Measurements from ENCODE around the gene EDEM3. TPM values are rescaled to one million over a fixed set of nuclear protein-coding genes. Genes with fewer than 3 reads are reported as not detected.
A peak's percentile ranks its signal among the peaks of the same experiment; 100 is the strongest.

The EDEM3 gene
- polyA plus RNA-seq, 1 donor from 2014 or later, result 49.5 TPM

DNA sequence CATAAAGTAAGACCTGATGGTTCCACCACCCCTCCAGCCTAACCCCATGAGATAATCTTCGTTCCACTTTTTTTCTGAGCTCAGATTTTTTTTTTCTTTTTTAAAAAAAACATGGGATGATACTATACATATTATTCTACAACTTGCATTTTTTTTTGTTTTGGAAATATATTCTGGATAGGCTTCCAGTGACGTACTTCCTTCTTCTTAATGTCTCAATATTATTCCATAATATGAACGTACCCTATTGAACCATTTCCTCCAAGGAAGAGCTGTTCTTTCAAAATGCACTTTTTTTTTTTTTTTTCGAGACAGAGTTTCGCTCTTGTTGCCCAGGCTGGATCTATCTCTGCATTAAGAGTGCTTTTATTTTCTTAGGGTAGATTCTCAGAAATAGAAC, 1.5 kb downstream of the EDEM3 start:
- no peak for TF ChIP-seq EP300 (conservative IDR thresholded peaks at IDR 0.05; ENCODE audit: poor library complexity, severe bottlenecking)
- TF ChIP-seq TAF1 (IDR thresholded peaks at IDR 0.05; ENCODE audit: low read depth), result no peak
- no peak for TF ChIP-seq SMC3 (conservative IDR thresholded peaks at IDR 0.05; ENCODE audit: poor library complexity)
- TF ChIP-seq POLR2AphosphoS5 (IDR thresholded peaks at IDR 0.05), result no peak
- TF ChIP-seq EZH2 (IDR thresholded peaks at IDR 0.05; ENCODE audit: borderline replicate concordance, insufficient read depth, low read length, poor library complexity, severe bottlenecking), result no peak
- TF ChIP-seq RAD21 (conservative IDR thresholded peaks at IDR 0.05), result no peak
- no peak for TF ChIP-seq MXI1 (conservative IDR thresholded peaks at IDR 0.05; ENCODE audit: poor library complexity, severe bottlenecking)
- TF ChIP-seq, protein P1, sequence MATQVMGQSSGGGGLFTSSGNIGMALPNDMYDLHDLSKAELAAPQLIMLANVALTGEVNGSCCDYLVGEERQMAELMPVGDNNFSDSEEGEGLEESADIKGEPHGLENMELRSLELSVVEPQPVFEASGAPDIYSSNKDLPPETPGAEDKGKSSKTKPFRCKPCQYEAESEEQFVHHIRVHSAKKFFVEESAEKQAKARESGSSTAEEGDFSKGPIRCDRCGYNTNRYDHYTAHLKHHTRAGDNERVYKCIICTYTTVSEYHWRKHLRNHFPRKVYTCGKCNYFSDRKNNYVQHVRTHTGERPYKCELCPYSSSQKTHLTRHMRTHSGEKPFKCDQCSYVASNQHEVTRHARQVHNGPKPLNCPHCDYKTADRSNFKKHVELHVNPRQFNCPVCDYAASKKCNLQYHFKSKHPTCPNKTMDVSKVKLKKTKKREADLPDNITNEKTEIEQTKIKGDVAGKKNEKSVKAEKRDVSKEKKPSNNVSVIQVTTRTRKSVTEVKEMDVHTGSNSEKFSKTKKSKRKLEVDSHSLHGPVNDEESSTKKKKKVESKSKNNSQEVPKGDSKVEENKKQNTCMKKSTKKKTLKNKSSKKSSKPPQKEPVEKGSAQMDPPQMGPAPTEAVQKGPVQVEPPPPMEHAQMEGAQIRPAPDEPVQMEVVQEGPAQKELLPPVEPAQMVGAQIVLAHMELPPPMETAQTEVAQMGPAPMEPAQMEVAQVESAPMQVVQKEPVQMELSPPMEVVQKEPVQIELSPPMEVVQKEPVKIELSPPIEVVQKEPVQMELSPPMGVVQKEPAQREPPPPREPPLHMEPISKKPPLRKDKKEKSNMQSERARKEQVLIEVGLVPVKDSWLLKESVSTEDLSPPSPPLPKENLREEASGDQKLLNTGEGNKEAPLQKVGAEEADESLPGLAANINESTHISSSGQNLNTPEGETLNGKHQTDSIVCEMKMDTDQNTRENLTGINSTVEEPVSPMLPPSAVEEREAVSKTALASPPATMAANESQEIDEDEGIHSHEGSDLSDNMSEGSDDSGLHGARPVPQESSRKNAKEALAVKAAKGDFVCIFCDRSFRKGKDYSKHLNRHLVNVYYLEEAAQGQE (IDR thresholded peaks at IDR 0.05; ENCODE audit: borderline replicate concordance), result no peak
- H3K27me3 ChIP-seq (ENCODE audit: insufficient read depth, low read depth, low read length), result no peaks in the 10 kb centered on the region
- no peak overlapping the region for H3K27ac ChIP-seq (ENCODE audit: low read length)
- H3K9me2 ChIP-seq (ENCODE audit: insufficient read depth, low read length), result no peaks in the 10 kb centered on the region
- peaks cover 22% of the 10 kb centered on the region for H3K79me2 ChIP-seq (replicated peaks; ENCODE audit: insufficient read depth, low read length)
- peak overlapping the region; percentile 97 for H3K4me2 ChIP-seq (ENCODE audit: low read length)
- H2AFZ ChIP-seq (ENCODE audit: low read depth, low read length), result no peak overlapping the region
- no peak overlapping the region for H3K9ac ChIP-seq (ENCODE audit: low read length)
- H3K36me3 ChIP-seq (ENCODE audit: insufficient read depth, low read length), result no peaks in the 10 kb centered on the region
- no peaks in the 10 kb centered on the region for H3F3A ChIP-seq (ENCODE audit: insufficient read depth, low read length, poor library complexity, severe bottlenecking)
- peak overlapping the region; percentile 93 for H3K4me3 ChIP-seq (ENCODE audit: low read length)
- no peaks in the 10 kb centered on the region for H4K20me1 ChIP-seq (ENCODE audit: insufficient read depth)
- no peaks in the 10 kb centered on the region for H3K9me3 ChIP-seq (ENCODE audit: low read length)

DNA sequence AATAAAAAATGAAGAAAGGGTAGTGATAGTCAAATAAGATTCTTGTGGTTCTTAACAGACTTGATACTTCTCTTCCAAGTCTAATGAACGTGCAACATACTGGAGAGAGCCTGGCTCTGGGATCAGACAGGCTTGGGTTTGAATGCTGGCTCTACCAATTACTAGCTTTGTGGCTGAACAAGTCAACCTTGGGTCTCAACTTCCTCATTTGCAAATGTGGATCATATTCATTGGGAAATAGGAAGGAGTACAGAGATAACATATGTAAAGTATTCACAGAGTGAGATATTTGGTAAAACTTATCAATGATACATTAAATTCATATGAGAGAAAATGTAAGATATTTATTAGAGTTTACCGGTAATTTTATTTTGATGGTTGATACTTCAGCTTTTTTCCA, 2.0 kb downstream of the EDEM3 start:
- no peaks in the 10 kb centered on the region for H4K20me1 ChIP-seq (ENCODE audit: insufficient read depth)
- no peak overlapping the region for H2AFZ ChIP-seq (ENCODE audit: low read depth, low read length)
- peak overlapping the region; percentile 93 for H3K4me3 ChIP-seq (ENCODE audit: low read length)
- no peaks in the 10 kb centered on the region for H3F3A ChIP-seq (ENCODE audit: insufficient read depth, low read length, poor library complexity, severe bottlenecking)
- H3K9ac ChIP-seq (ENCODE audit: low read length), result no peak overlapping the region
- no peaks in the 10 kb centered on the region for H3K36me3 ChIP-seq (ENCODE audit: insufficient read depth, low read length)
- H3K27me3 ChIP-seq (ENCODE audit: insufficient read depth, low read depth, low read length), result no peaks in the 10 kb centered on the region
- no peaks in the 10 kb centered on the region for H3K9me3 ChIP-seq (ENCODE audit: low read length)
- H3K79me2 ChIP-seq (replicated peaks; ENCODE audit: insufficient read depth, low read length), result peaks cover 22% of the 10 kb centered on the region
- no peaks in the 10 kb centered on the region for H3K9me2 ChIP-seq (ENCODE audit: insufficient read depth, low read length)
- no peak overlapping the region for H3K27ac ChIP-seq (ENCODE audit: low read length)
- no peak for TF ChIP-seq MXI1 (conservative IDR thresholded peaks at IDR 0.05; ENCODE audit: poor library complexity, severe bottlenecking)
- no peak for TF ChIP-seq EZH2 (IDR thresholded peaks at IDR 0.05; ENCODE audit: borderline replicate concordance, insufficient read depth, low read length, poor library complexity, severe bottlenecking)
- TF ChIP-seq EP300 (conservative IDR thresholded peaks at IDR 0.05; ENCODE audit: poor library complexity, severe bottlenecking), result no peak
- no peak for TF ChIP-seq RAD21 (conservative IDR thresholded peaks at IDR 0.05)
- TF ChIP-seq, protein P2, sequence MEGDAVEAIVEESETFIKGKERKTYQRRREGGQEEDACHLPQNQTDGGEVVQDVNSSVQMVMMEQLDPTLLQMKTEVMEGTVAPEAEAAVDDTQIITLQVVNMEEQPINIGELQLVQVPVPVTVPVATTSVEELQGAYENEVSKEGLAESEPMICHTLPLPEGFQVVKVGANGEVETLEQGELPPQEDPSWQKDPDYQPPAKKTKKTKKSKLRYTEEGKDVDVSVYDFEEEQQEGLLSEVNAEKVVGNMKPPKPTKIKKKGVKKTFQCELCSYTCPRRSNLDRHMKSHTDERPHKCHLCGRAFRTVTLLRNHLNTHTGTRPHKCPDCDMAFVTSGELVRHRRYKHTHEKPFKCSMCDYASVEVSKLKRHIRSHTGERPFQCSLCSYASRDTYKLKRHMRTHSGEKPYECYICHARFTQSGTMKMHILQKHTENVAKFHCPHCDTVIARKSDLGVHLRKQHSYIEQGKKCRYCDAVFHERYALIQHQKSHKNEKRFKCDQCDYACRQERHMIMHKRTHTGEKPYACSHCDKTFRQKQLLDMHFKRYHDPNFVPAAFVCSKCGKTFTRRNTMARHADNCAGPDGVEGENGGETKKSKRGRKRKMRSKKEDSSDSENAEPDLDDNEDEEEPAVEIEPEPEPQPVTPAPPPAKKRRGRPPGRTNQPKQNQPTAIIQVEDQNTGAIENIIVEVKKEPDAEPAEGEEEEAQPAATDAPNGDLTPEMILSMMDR (IDR thresholded peaks at IDR 0.05; ENCODE audit: poor library complexity, severe bottlenecking), result no peak
- no peak for TF ChIP-seq SMC3 (conservative IDR thresholded peaks at IDR 0.05; ENCODE audit: poor library complexity)
- no peak overlapping the region for H3K4me2 ChIP-seq (ENCODE audit: low read length)
